ENCODE data around the gene NETO1.

DNA sequence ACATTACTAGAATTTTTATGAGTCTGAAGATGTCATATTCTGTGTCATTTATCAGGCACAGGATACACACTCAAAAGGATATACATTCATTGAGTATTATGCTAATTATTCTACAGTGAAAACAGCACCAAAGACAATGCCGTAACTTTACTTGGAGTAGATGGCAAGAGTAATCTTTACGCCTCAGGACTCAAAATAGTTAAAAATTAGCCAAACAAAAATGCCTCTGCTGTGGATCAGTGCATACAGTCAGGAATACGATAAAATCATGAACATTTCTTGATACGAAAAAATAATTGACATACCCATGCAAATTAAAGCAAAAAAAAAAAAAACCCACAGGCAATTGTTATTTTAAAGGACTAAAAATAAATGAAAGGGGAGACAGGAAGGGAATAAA lies 129.7 kb downstream of the NETO1 start:
- TF ChIP-seq, protein P1, sequence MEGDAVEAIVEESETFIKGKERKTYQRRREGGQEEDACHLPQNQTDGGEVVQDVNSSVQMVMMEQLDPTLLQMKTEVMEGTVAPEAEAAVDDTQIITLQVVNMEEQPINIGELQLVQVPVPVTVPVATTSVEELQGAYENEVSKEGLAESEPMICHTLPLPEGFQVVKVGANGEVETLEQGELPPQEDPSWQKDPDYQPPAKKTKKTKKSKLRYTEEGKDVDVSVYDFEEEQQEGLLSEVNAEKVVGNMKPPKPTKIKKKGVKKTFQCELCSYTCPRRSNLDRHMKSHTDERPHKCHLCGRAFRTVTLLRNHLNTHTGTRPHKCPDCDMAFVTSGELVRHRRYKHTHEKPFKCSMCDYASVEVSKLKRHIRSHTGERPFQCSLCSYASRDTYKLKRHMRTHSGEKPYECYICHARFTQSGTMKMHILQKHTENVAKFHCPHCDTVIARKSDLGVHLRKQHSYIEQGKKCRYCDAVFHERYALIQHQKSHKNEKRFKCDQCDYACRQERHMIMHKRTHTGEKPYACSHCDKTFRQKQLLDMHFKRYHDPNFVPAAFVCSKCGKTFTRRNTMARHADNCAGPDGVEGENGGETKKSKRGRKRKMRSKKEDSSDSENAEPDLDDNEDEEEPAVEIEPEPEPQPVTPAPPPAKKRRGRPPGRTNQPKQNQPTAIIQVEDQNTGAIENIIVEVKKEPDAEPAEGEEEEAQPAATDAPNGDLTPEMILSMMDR (optimal IDR thresholded peaks at IDR 0.05 in 1 of 3, IDR thresholded peaks at IDR 0.05 in 1 of 3, conservative IDR thresholded peaks at IDR 0.05 in 1 of 3; ENCODE audit: extremely low read depth in 1 of 3, insufficient read depth in 2 of 3, low read length in 3 of 3) = no peak
- no peak for TF ChIP-seq EZH2 (IDR thresholded peaks at IDR 0.05; ENCODE audit: low read length)
